Daoy (cell line): ENCODE measurements around the gene RNF168. TPM values are rescaled to one million over a fixed set of nuclear protein-coding genes. Genes with fewer than 3 reads are reported as not detected.

Experiments
- total RNA-seq: library from RNA; depleted of rRNA; stranded (reverse); fragments of >200 nt; shearing (Covaris generic); gene quantifications from 2 replicates; pipeline ENCODE4 v1.2.3, GENCODE V29; 2014; rRNA removed

The RNF168 gene
- total RNA-seq, 1 experiment from 2014 or later: 14.5 TPM

Other genes starting within 250 kb of the RNF168 start
- 68.6 and 76.3 TPM in 2 replicates for gene PCYT1A, start 216.0 kb downstream of the RNF168 start, total RNA-seq
- 14.2 and 25.0 TPM in 2 replicates for gene DYNLT2B, start 185.5 kb downstream of the RNF168 start, total RNA-seq
- gene TM4SF19, start 165.4 kb downstream of the RNF168 start, total RNA-seq: 0.36 and 1.2 TPM in 2 replicates
- 11.5 and 13.7 TPM in 2 replicates for gene UBXN7, start 71.3 kb downstream of the RNF168 start, total RNA-seq
- gene SMCO1, start 11.6 kb upstream of the RNF168 start, total RNA-seq: not detected in 2 replicates
- 9.5 and 16.9 TPM in 2 replicates for gene WDR53, start 64.8 kb upstream of the RNF168 start, total RNA-seq
- gene FBXO45, start 64.9 kb upstream of the RNF168 start, total RNA-seq: 31.5 and 33.4 TPM in 2 replicates
- gene NRROS, start 135.9 kb upstream of the RNF168 start, total RNA-seq: 2.1 and 2.5 TPM in 2 replicates
- gene CEP19, start 208.5 kb upstream of the RNF168 start, total RNA-seq: 2.5 and 6.2 TPM in 2 replicates
- gene PIGX, start 208.6 kb upstream of the RNF168 start, total RNA-seq: 28.7 and 33.1 TPM in 2 replicates
- gene PAK2, start 236.1 kb upstream of the RNF168 start, total RNA-seq: 36.1 and 44.6 TPM in 2 replicates